Hypothalamus (tissue), 51 donors: ENCODE data around the gene CENPW.

Experiments used
- DNase-seq, 51 donors: peaks; one replicate each; lab custom pipeline; 2025; lab: John Stamatoyannopoulos, UW

The CENPW gene

DNA sequence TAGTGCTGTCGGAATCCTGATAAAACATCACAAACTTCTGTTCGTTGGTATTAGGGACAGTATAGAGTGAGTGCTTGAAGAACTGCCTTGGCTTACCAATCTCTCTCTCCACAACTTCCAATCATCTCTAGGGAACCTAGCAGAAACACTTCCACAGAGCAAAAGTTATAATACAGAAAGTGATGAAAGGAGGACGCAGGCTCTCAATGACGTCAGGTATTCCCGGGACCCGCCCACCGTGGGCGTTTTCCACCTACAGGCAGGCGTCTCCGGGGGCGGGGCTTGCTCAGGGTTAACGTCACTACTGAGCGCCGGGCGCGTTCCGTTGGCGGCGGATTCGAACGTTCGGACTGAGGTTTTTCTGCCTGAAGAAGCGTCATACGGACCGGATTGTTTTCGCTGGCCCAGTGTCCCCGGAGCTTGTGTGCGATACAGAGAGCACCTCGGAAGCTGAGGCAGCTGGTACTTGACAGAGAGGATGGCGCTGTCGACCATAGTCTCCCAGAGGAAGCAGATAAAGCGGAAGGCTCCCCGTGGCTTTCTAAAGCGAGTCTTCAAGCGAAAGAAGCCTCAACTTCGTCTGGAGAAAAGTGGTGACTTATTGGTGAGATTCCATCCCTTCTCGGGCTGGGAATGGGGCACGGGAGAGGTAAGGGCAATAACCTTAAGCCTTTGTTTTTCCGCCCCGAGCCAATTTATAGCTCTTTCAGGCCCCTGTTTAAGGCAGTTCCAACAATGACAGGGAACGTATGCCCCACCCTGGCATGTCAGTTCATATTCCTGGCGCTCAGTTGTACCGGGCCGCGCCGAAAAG is at the start of gene CENPW:
Gene CENPW (plus strand): TSS at position 320 of the 814 bp plus-strand sequence. CDS start 159 bp downstream, at position 479.
- DNase-seq: peak in 50 of 51 donors; percentile 4 to 82 (median 56)

DNA sequence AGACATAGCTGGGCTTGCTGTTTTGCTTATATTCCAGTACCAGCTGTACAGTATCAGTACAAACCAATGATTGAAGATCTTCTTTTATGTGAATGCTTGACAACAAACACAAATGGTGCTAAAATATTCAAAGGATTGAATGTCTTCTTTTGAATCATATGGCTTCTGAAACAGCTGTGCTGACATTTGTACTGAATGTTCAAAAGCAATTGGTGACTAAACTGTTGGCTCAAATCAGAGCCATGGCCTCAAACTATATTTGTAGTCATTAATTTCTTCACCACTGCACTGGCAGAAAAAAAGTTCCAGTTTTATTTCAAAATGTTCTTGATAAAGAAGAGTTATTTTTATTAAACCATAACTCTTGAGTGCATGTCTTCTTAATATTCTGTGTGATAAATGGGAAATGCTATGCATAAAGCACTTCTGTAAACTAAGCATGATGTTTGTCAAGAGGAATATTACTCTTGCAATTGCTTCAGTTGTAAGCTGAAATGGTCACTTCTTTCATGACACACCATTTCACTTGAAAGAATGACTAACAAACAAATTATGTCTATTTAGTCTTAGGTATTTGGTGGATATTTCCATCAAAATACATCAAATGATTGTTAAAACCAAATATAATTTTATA is 45.9 kb upstream of the CENPW start:
- no peak for DNase-seq

DNA sequence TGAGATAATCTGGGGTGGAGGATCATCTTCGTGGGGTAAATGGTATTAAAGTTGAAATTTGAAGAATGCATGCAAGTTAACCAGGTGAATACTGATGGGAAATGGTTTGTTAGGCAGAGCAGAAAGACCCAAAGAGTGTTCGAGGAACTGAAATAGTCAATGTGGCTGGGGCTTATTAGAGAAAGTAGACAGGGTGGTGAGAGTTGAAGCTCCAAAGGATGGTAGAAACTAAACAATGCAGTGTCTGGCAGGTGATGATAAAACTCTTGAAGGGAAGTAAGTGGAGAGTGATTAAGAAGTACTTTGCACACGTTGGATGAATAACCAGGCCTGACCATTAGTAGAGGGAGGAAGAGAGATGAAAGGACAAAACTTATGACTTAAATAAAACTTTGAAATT is 39.8 kb upstream of the CENPW start:
- no peak for DNase-seq

DNA sequence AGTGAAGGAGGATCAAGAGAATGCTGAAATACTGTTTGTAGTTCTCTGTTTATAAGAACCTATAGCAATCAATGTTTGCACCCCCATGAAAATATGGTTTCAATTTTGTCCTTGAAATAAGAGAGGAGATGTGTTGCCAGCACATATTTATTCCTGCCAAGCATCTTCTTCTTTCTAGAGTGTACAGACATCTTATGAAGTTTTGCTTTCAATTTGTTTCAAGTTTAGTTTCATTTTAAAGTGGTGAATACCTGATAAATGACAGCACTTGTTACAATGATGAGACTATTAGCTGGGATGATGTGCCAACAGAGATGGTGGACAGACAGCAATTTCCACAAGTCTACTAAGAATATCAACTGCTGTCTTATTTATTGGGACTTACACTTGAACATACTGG is 39.2 kb upstream of the CENPW start:
- DNase-seq: no peak

DNA sequence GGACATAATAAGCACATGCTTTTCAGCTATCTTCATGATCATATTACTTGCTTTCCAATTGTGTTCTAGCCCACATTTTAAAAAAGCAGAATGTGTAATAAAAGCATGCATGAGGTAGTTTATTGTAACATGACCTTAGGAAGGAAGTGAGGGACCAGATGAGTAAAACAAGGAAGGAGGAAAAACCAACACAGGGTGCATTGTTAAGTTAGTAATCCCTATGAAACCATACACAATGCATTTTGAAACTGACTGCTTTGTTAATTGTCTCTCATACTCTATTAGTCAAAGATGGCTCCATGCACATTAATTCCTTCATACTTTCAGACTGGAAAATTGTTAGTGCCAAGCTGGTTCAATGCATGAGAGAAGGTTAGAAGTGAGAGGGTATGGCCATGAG is 37.7 kb upstream of the CENPW start:
- DNase-seq: no peak

DNA sequence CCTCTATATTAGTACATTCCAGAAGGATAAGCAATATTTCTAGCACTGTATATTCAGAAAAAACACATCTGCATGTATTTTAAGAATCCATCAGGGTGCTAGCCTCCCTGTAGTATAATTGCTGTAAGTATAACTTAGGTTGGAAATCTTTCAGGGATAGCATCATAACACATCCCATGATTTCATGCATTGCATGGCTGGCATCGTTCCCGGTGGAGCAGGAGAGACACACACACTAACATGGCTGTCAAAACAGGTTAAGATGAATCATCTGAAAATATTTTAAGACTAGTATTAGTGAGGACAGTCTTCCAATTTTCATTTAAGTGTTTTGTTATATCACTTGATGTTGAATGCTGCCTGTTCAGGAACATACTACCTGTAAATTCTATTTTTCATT is 32.1 kb upstream of the CENPW start:
- DNase-seq: peak in 2 of 51 donors; percentile 8 to 9

DNA sequence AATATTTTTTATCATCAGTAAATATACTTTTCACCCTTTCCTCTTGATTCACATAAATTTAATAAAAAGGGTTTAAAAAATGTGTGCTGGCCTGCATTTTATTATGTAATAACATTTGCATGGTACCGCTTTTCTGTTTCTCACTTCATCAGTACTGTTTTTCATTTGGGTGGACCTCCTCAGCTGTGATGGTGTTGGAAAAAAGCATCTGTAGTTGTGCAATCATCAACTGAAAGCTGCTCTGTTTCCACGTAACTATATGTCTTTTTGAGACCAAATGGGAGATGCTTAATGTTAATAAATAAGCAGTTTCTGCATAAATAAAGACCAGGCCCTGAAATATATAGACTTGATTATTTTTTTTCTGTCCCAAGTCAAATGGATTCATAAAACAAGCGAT is 31.6 kb upstream of the CENPW start:
- DNase-seq: no peak

DNA sequence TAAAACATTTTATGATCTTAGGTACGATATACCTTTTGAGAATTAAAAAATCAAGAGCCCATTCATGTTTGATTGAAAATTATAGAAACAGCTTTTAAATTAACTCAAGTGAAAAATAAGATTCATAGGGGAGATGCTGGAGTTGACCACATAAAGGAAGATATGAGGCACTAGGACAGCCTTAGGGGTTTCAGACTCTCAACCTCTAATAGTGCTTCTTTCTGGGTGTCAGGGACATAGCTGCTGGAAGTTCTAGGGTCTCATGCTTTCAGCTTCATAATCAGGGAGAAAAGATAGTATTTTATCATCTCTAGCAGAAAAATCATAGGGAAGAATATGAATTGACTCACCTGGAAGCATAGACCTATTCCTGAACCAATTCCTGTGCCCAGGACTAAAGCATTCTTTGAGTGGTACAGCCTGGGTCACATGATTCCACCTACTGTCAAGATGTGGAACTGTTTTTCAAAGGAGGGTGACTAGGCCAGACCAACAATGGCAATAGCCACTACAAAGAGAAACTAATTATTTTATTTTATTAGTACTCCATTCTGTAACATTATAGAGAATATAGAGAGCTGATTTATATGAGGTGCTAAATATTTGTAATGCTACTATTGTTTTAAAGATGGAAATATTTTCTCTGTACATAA is 27.8 kb upstream of the CENPW start:
- no peak for DNase-seq

DNA sequence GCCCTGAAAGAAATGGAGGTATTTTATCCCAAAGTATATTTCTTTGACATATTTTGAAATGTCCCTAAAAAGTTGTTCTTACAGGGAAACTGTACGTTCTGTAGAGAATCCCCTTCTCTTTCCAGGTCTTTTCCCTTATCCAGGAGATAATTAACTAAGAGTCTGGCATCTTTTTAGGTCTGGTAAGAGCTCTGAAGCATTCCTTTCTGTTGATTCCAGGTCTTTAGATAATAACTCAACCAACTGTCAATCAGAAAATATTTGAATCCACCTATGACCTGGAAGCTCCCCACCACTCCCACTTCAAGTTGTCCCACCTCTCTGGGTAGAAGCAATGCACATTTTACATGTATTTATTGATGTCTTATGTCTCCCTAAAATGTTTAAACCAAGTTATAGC is 26.0 kb upstream of the CENPW start:
- no peak for DNase-seq

DNA sequence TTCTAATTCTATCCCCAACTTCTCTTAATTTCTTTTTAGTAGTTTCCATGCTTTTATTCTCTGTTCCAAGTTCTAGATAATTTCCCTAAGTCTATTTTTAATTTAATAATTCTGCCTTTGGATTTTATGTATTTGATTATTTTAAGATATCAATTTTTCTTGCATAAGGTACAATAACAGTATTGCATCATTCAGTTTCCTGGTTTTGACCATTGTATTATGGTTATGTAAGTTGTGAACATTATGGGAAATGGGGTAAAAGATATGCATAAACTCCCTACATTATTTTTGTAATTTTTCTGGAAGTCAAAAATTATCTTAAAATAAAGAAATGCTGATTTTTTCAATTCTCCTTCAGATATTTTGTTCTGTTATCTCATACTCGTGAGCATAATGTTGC is 21.1 kb upstream of the CENPW start:
- DNase-seq: no peak

DNA sequence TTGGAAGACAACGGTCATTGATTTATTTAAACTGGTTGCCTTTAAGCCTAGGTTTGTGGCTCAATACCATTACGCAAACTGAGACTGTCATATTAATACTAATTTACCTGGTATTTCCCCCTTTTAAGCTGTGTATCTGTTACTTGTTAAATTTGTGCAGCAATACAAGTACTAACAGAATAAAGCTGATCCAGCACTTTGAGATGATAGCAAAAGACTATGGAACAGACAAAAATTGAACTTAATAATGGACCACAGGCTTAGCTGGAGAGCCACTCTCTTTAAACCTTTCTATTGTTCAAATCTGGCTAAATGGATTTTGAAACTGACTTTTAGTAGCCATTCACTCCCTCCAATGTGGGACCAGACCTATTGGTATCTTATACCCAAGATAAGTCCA is 6.2 kb upstream of the CENPW start:
- DNase-seq: no peak

DNA sequence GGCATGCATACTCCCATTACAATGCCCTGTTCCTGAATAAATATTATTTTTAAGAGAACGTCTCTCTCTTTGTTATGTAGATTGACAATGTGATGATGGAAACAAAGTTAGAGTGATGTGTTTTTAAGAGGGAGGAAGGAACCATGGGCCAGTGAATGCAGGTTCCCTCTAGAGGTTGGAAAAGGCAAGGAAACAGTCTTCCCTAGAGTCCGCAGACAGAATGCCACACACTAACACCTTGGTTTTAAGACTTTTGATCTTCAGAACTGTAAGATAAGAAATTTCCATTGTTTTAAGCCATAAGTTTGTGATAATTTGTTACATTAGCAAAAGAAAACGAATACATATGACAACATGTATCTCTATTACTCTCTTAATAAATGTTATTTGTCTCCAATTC is 4.7 kb upstream of the CENPW start:
- DNase-seq: no peak

DNA sequence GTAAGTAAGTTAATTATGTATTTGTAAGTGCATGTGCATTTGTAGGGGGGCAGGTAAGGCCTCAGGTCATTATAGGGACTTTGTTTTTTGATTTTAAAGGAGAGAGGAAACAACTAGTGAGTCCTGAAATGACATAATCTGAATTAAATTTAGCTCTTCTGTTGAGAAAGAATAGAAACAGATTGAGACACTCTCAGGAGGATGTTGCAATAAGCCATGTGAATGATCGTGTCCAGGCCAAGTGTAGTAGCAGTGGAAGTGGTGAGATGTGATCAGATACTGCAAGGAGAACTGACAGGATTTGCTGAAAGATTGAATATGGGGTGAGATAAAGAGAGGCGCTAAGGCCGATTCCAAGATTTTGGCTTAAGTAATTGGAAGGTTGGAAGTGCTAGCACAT is 2.6 kb upstream of the CENPW start:
- DNase-seq: peak in 2 of 51 donors; percentile 1 to 3

DNA sequence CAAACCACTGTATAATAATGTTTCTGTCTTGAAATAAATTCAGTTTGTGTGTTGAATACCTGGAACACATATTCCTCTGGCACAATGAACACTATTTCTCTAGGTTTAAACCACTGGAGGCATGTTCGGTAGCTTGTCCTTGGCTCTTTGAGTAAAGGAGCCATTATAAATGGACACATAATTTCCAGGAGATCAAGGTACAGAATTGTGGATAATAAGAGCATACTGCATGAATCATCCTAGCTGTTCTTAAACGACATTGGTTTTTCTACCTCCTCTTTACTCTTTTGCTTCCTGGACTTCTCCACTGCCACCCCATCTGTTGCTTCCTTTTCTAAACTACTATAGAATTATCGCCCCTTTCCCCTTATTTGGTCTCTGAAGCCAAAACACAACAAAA is 1.2 kb downstream of the CENPW start:
- DNase-seq: no peak

DNA sequence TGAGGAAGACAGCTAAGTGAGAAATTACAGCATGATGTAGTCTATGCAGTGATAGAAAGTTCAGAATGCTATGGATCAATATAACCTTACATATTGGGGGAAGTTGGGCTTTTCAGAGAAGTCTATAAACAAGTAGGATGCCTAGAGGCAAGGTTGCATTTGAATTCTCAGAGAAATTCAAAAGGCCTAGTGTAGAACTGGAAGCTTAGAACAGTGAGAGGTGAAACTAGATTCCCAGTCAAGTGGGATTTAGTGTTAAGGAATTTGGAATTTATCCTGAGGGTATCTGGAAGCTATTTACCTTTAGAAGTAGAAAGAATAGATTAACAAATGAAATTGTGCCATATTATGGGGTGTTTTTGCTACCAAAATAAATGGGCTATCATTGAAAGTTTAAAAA is 4.3 kb downstream of the CENPW start:
- DNase-seq: no peak

DNA sequence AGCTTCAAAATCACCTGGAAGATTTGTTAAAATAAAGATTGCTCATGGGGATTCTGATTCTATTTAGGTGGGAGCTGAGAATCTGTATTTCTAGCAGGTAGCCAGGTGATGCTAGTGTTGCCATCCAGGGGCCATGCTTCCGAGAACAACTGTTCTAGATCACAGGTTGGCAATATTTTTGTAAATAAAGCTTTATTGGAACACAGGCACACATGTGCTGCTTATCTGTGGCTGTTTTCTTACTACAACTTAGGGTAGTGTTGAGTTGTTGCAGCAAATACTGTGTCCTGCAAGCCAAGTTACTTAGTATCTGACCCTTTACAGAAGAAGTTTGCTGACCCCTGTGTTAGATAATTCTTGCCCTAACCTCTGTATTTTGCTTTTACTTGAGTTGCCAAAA is 12.0 kb downstream of the CENPW start:
- DNase-seq: no peak

DNA sequence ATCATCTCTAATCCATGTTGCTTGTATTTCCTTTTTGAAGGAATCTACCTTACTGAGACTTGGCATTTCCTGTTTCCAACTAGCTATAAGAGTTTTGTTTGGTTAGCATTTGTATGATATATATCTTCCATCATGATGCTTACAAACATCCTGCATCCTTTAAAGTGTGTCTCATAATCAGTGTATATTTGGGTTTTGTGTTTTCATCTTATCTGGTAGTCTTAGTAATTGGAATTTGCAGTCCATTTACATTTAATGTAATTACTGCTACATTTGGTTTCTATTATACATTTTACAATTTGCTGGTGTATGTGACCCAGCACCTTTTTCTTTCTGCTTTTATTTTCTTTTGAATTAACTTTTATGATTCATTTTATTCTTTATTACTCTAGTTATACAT is 12.6 kb downstream of the CENPW start:
- DNase-seq: no peak

DNA sequence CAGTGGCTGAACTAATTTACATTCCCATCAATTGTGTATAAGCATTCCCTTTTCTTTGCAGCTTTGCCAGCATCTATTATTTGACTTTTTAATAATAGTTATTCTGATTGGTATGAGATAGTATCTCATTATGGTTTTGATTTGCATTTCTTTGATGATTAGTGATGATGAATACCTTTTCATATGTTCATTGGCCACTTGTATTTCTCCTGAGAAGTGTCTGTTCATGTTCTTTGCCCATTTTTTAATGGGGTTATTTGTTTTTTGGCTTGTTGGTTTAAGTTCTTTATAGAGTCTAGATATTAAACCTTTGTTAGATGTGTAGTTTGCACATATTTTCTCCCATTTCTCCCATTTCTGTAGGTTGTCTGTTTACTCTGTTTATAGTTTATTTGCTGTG is 16.6 kb downstream of the CENPW start:
- no peak for DNase-seq

DNA sequence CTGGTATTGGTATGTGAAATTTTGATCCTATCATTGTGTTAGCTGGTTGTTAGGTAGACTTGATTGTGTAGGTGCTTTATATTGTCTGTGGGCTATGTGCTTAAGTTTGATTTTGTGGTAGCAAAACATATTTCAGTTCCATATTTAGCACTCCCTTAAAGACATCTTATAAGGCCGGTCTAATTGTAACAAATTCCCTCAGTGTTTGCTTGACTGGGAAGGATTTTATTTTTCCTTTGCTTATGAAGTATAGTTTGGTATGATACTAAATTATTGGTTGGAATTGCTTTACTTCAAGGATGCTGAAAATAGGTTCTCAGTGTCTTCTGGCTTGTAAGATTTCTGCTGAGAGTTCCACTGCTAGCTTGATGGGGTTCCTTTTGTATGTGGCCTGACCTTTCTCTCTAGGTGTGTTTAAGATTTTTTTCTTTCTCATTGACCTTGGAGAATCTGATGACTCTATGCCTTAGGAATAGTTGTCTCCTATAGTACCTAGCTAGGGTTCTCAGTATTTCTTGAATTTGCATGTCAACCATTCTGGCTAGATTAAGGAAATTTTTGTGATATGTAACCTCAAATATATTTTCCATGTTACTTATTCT is 20.1 kb downstream of the CENPW start:
- DNase-seq: no peak

DNA sequence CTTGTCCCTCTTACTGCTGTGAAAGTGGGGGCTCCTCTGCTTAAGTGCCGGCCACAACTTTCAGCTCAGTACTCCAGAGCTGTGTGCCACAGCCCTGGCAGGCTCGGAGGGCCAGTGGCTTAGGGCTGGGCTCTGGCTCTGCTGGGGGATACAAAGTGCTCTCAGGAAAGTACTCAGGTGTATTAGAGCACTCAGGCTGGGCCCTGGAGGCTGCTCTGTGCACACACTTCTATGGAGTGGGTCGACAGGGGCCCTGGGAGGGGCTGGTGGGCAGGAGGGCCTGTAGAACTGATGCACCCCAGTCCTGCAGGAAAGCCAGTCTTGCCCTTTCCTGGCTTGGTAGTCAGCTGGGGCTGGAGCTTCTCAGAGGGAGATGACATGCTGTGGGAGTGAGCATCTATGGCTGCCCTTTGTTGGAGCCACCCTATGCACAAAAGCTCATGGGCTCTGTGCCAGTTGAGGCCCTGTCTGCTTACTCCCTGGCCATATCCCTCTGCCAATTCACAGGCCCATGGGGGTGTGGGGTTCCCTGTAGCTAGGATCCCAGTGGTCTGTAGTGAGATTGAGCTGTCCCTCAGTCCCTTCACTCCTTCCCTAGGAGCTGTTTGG is 22.0 kb downstream of the CENPW start:
- no peak for DNase-seq

DNA sequence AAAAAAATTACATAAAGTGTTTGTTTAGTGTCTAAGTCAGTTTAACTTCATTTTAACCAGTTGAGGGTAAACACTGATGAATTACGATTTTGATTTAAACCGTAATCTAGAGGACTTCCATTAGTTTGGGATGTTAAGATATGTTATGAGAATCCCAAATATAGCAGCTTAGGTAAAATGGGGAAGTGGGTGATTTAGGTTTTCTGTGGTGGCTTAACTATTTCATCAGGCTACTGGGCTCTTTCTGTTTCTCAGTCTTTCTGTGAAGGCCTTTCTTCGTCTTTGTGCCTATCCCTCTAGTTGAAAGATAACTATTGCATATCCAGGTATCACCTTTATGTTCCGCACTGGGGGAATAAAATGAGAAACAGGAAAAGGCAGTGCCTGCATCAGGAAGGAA is 27.9 kb downstream of the CENPW start:
- DNase-seq: no peak
